Smooth muscle cell (in vitro differentiated cells): Measurements from ENCODE around the gene KCNJ18. TPM values are rescaled to one million over a fixed set of nuclear protein-coding genes. Genes with fewer than 3 reads are reported as not detected.
"Not testable (repeated sequence)": the region's sequence is repeated elsewhere in the genome, so short reads cannot be mapped to it uniquely, and the experiment has no call there.

Experiments
- DNase-seq: peaks from one replicate; lab custom pipeline; 2025; ENCODE audit not compliant: unreplicated experiment; lab: John Stamatoyannopoulos, UW
- H2AFZ ChIP-seq: fragments of 200-600 bp; sonication (generic); 2 replicates; pipeline ENCODE4 v1.6.0; 2016; ENCODE audit warnings: antibody characterized with exemption, low read depth, mild to moderate bottlenecking
- H3F3A ChIP-seq: fragments of 200-600 bp; sonication (generic); 2 replicates; pipeline ENCODE4 v1.6.0; 2017; ENCODE audit warnings: antibody characterized with exemption, low read depth
- H3K27ac ChIP-seq: fragments of 200-600 bp; sonication (generic); 2 replicates; pipeline ENCODE4 v1.5.1; 2016; ENCODE audit warnings: low read depth, mild to moderate bottlenecking
- H3K27me3 ChIP-seq: fragments of 200-600 bp; sonication (generic); 2 replicates; pipeline ENCODE4 v1.6.1; 2016; ENCODE audit warnings: low read depth, mild to moderate bottlenecking
- H3K36me3 ChIP-seq: fragments of 200-600 bp; sonication (generic); 2 replicates; pipeline ENCODE4 v1.5.1; 2016; ENCODE audit warnings: low read depth
- H3K4me1 ChIP-seq: fragments of 200-600 bp; sonication (generic); 2 replicates; pipeline ENCODE4 v1.5.1; 2016; ENCODE audit warnings: low read depth
- H3K4me2 ChIP-seq: fragments of 200-600 bp; sonication (generic); 2 replicates; pipeline ENCODE4 v1.6.0; 2016; ENCODE audit warnings: mild to moderate bottlenecking
- H3K4me3 ChIP-seq: fragments of 200-600 bp; sonication (generic); 2 replicates; pipeline ENCODE4 v1.5.1; 2016; ENCODE audit warnings: mild to moderate bottlenecking
- H3K79me2 ChIP-seq: fragments of 200-600 bp; sonication (generic); 2 replicates; pipeline ENCODE4 v1.6.0; 2016; ENCODE audit warnings: low read depth, mild to moderate bottlenecking
- H3K9ac ChIP-seq: fragments of 200-600 bp; sonication (generic); 2 replicates; pipeline ENCODE4 v1.6.0; 2016; ENCODE audit warnings: low read depth
- H3K9me3 ChIP-seq: fragments of 200-600 bp; sonication (generic); replicated peaks from 2 replicates; pipeline ENCODE4 v1.5.1; 2016; ENCODE audit warnings: low read depth
- H4K20me1 ChIP-seq: fragments of 200-600 bp; sonication (generic); 2 replicates; pipeline ENCODE4 v1.6.0; 2016; ENCODE audit warnings: low read depth
- WGBS: methylation state at CpG from one replicate; pipeline ENCODE4 v1.1.7; 2016; ENCODE audit warnings: low lambda C conversion rate; 5-methylcytosine and 5-hydroxymethylcytosine counted together
- polyA plus RNA-seq: library from polyadenylated mRNA; unstranded; fragments of >200 nt; fragmentation: Nextera tagmentation; extraction: Ambion mirVana; gene quantifications from 2 replicates; pipeline ENCODE4 v1.2.1, GENCODE V29; 2016
- total RNA-seq: library from RNA; depleted of rRNA; stranded (reverse); fragments of >200 nt; gene quantifications from 2 replicates; pipeline ENCODE4 v1.2.3, GENCODE V29; 2014

KCNJ18 gene
- total and polyA plus RNA-seq, 2 experiments from 2014 or later: not detected

DNA sequence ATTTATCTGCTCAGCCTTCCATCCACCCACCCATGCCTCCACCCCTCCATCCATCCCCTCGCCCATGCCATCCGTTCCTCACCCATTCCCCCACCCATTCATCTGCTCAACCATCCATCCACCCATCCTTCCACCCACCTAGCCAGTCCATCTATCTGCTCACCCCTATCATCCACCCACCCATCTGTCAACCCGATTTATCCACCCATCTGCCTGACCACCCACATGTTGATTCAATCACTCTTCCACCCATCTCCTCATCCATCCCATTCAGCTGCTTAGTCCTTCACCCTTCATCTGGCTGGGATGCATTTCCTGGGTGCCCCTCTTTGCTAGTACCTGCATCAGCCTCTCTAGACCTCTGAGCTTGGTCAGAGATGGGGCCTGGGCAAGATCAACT lies 3.9 kb downstream of the KCNJ18 start:
- H3K9me3 ChIP-seq, H4K20me1 ChIP-seq, H3F3A ChIP-seq, H3K4me1 ChIP-seq, H3K27me3 ChIP-seq, DNase-seq, H3K27ac ChIP-seq, H3K4me2 ChIP-seq, H3K9ac ChIP-seq, H3K4me3 ChIP-seq, H3K36me3 ChIP-seq, H2AFZ ChIP-seq, H3K79me2 ChIP-seq: not testable (repeated sequence)
- WGBS: 67% methylated on average over 1 of the region's 3 CpGs

DNA sequence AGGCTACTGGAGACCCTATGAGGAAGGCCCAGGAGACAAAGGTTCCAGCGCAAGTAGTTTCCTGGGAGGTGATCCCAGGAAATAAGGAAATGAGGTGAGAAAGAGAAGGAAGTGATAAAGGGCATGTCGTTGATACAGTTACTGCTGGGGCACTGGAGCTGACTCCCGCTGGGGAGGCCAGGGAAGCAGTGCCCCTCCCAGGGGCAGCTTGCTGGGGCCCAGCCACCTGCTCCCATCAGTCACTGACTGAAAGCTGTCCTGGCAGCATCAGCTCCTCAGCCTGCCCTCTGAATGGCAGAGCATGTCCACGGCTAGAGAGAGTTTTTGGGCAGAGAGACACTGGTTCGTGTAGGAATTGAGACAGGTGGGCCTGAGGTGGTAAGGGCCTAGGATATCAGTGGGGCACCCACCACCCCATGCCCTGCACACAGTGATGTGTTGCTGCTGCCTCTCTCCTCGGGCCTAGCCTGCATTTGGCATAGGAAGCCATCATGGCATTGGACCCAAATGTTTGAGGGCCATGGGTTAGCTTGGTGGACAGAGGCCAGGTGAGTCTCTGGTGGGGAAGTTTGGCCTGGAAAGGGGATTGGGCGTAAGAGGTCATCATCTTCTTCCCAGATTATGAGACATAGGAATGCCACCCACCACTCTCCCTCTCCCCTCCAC lies 4.7 kb downstream of the KCNJ18 start:
- H3K27ac ChIP-seq, H3K27me3 ChIP-seq, H3K4me2 ChIP-seq, H3K9ac ChIP-seq, H3K36me3 ChIP-seq, H3F3A ChIP-seq, H3K4me3 ChIP-seq, H3K9me3 ChIP-seq, H3K4me1 ChIP-seq, H2AFZ ChIP-seq, H3K79me2 ChIP-seq, H4K20me1 ChIP-seq, DNase-seq: not testable (repeated sequence)
- 67% methylated on average over 7 of the region's 7 CpGs for whole genome bisulfite sequencing

DNA sequence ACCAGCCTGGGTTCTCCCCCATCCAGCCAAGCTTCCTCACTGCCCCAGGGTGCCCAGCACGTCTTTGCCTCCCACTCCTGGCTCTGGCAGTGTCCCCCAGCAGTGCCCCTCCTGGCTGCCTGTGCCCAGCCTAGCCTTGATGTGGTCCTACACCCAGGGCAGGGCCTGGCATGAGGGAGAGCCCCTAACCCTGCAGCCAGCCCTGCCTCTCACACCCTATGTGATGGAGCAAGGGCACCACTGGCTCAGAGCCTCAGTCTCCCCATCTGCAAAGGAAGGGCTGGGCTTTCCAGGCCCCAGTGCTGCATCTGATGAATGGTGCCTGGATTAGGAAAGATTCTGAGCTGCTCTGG lies 5.2 kb downstream of the KCNJ18 start:
- H3K4me3 ChIP-seq, H3K4me2 ChIP-seq, H3F3A ChIP-seq, H3K9me3 ChIP-seq, H3K4me1 ChIP-seq, H4K20me1 ChIP-seq, H3K9ac ChIP-seq, H3K27me3 ChIP-seq, H2AFZ ChIP-seq, DNase-seq, H3K27ac ChIP-seq, H3K79me2 ChIP-seq, H3K36me3 ChIP-seq: not testable (repeated sequence)
- 31% methylated on average over 1 of the region's 1 CpG for WGBS

DNA sequence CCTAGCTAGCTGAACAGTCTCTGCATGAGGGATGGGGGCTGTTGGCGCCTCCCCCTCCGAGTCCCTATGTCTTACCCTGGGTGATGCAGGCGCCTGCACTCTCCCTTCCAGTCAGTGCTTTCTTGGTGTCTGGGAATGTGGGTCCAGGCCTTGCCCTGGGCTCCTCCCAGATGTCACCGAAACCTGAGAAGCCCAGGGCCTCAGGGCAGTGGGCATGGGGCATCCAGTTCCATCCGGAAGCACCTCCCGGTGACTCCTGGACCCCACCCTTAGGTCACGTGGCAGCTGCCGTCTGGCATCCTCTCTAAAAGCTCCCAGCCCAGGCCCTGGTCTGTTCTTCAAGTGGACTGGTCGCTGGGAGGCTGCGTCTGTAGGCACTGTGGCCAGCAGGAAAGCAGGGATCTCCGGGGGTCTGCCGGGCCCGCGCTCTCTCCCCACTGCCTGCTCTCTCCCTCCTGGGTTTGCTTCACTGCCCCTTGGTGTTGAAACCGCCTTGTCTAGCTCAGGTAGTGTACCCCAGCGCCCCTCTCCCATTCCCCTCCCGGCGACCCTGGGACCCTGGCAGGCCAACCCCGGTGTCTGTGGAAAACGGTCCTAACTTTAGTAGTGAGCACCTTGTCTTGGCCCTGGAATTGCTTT lies 6.2 kb downstream of the KCNJ18 start:
- H2AFZ ChIP-seq, H3K9ac ChIP-seq, H3K9me3 ChIP-seq, H3K36me3 ChIP-seq, H3K4me3 ChIP-seq, H3K4me2 ChIP-seq, H3K27ac ChIP-seq, H3K79me2 ChIP-seq, DNase-seq, H3K27me3 ChIP-seq, H3K4me1 ChIP-seq, H4K20me1 ChIP-seq, H3F3A ChIP-seq: not testable (repeated sequence)
- 69% methylated on average over 20 of the region's 20 CpGs for whole genome bisulfite sequencing

DNA sequence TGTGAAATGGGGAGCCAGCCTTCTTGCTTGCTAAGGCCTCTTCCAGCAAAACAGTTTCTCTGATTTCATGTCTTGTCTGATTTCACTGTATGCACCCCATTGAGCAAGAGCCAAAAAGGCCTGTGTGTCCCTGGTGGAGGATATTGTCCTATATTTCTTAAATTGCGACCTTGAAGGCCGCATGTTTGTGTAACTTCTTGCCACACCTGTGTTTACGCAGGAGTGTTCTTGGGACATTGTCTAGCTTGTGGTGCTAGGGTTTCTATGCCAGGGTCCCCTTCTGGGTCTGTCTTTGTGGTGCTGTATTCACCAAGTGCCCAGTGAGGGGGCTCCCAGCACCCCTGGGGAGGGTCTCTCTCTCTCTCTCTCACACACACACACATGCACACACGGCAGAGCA lies 6.8 kb downstream of the KCNJ18 start:
- H3K36me3 ChIP-seq, H3F3A ChIP-seq, H3K79me2 ChIP-seq, H4K20me1 ChIP-seq, H3K4me2 ChIP-seq, H2AFZ ChIP-seq, DNase-seq, H3K9me3 ChIP-seq, H3K27ac ChIP-seq, H3K4me3 ChIP-seq, H3K9ac ChIP-seq, H3K27me3 ChIP-seq, H3K4me1 ChIP-seq: not testable (repeated sequence)
- WGBS: 75% methylated on average over 4 of the region's 4 CpGs

DNA sequence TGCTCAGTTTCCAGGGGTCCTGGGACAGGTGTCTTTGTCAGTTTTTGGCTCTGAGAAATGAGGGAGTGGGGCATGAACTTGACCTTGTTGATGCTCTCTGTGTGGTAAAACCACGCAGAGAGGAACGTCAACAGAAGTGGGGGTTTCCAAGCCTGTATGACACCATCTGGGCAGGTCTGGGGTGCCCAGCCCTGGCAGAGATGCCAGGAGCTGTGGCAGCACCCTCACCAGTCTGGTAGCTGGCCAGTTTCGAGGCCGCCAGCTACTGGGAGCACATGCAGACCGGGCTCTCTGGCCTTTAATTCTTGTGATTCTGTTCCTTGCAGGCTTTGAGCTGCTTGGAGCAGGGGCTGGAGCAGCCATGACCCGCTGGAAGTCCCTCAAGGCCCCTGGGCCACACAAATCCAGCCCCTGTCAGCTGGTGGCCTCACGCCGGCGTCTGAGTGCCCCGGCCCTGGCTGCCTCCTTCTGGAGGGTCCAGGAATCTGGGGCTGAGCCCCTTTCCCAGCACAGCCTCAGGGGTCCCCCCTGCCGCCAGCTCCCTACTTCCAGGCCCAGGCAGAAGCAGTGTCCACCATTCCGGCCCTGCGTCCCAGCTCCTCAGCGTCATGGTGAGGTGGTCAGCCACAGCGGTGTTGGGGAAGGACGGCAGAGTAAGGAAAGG lies 7.4 kb downstream of the KCNJ18 start:
- H3F3A ChIP-seq, H4K20me1 ChIP-seq, H3K4me2 ChIP-seq, H3K27ac ChIP-seq, H3K9ac ChIP-seq, H3K27me3 ChIP-seq, H3K79me2 ChIP-seq, H3K9me3 ChIP-seq, H3K4me3 ChIP-seq, H2AFZ ChIP-seq, H3K36me3 ChIP-seq, DNase-seq, H3K4me1 ChIP-seq: not testable (repeated sequence)
- WGBS: 81% methylated on average over 16 of the region's 16 CpGs

DNA sequence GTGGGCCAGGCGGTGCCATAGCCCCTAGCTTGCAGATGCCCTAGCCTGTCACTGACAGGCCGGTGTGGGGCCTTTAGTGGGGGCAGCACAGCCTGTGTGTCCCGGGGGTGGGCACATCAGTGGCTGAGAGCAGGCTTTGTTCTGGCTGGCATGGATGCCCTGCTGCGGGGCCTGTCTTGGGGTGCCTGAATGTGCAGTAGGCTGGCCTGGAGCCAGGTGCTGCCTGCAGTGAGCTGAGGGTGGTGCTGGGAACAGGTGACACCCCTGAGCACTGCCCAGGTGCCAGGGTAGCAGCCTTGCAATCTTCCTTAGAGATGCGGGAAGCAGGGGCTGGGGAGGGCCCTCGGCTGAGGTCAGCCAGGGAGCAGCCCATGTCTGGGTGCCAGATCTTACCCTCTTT lies 8.8 kb downstream of the KCNJ18 start:
- not testable (repeated sequence) for H4K20me1 ChIP-seq, H3F3A ChIP-seq, H3K9ac ChIP-seq, H3K9me3 ChIP-seq, H3K27ac ChIP-seq, H3K4me2 ChIP-seq, H2AFZ ChIP-seq, H3K4me3 ChIP-seq, H3K27me3 ChIP-seq, H3K4me1 ChIP-seq, DNase-seq, H3K79me2 ChIP-seq, H3K36me3 ChIP-seq
- 83% methylated on average over 6 of the region's 6 CpGs for WGBS

DNA sequence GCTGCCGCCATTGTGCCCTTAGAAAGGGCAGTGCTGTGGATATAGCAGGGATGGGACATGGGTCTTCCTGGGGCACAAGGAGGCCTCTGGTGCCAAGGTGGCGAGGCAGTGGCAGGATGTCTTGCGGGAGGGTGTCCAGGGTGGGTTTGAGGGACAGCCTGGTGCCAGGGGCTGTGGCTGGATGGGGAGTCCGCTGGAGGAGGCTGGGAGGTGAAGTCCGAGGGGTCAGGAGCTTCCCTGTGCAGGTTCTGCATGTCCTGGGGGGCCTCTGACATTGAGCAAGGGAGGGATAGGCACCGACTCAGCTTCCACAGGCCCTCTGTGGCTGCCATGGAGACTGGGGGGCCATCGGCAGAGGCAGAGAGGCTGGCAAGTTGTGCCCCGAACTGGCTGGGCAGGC lies 9.7 kb downstream of the KCNJ18 start:
- not testable (repeated sequence) for DNase-seq

More for the DNA sequence above, 9.7 kb downstream of the KCNJ18 start:
- not testable (repeated sequence) for H3K36me3 ChIP-seq, H2AFZ ChIP-seq, H3F3A ChIP-seq, H3K4me2 ChIP-seq, H4K20me1 ChIP-seq, H3K27ac ChIP-seq, H3K9ac ChIP-seq, H3K79me2 ChIP-seq, H3K27me3 ChIP-seq, H3K9me3 ChIP-seq, H3K4me1 ChIP-seq, H3K4me3 ChIP-seq
- WGBS: 74% methylated on average over 8 of the region's 8 CpGs
